H1 (cell line): ENCODE measurements around the gene SLC22A23. TPM values are rescaled to one million over a fixed set of nuclear protein-coding genes. Genes with fewer than 3 reads are reported as not detected.

Experiments used
- CTCF ChIA-PET: fragments of 300-600 bp; sonication (Branson Sonifier 250); formaldehyde crosslinking; loops from one replicate; lab custom pipeline; 2021; ENCODE audit not compliant: partially characterized antibody; lab: Charles Lee
- POLR2A ChIA-PET: fragments of 300-600 bp; sonication (Branson Sonifier 250); formaldehyde crosslinking; loops from one replicate; lab custom pipeline; 2021; ENCODE audit warnings: inconsistent platforms; ENCODE audit not compliant: partially characterized antibody; lab: Charles Lee
- DNase-seq, 2 experiments: peaks; one replicate each; pipeline versions ENCODE4 v3.0.0 to v3.0.0-alpha.2; 2010 to 2022; ENCODE audit warnings: low spot score in 2 of 2, low read depth in 1 of 2, mixed read lengths in 1 of 2
- FAIRE-seq: peaks from 2 replicates; lab custom pipeline; 2011; peaks lifted over from hg19 to GRCh38; lab: Jason Lieb, UNC
- H2AFZ ChIP-seq: 2 replicates; pipeline ENCODE4 v1.8.1; 2012; ENCODE audit warnings: low read length, inconsistent platforms
- H2AK5ac ChIP-seq: 2 replicates; pipeline ENCODE4 v1.6.1; 2013; ENCODE audit warnings: low read depth, low read length
- H2BK120ac ChIP-seq: replicated peaks from 2 replicates; pipeline ENCODE3; 2013; ENCODE audit warnings: low read depth, low read length, inconsistent platforms
- H2BK12ac ChIP-seq: 2 replicates; pipeline ENCODE4 v1.6.1; 2013; ENCODE audit warnings: low read depth, low read length
- H2BK15ac ChIP-seq: 2 replicates; pipeline ENCODE4 v1.6.1; 2013; ENCODE audit warnings: low read length
- H2BK20ac ChIP-seq: 2 replicates; pipeline ENCODE4 v1.6.1; 2013; ENCODE audit warnings: low read length
- H2BK5ac ChIP-seq: 2 replicates; pipeline ENCODE4 v1.6.1; 2013; ENCODE audit warnings: low read depth, low read length
- H3K14ac ChIP-seq: 2 replicates; pipeline ENCODE4 v1.6.1; 2013; ENCODE audit warnings: inconsistent platforms; ENCODE audit not compliant: insufficient read length
- H3K18ac ChIP-seq: 2 replicates; pipeline ENCODE4 v1.6.1; 2013; ENCODE audit warnings: low read length; ENCODE audit errors: extremely low read depth
- H3K23ac ChIP-seq: 2 replicates; pipeline ENCODE4 v1.6.1; 2013; ENCODE audit warnings: inconsistent platforms; ENCODE audit not compliant: insufficient read length
- H3K23me2 ChIP-seq: 2 replicates; pipeline ENCODE4 v1.6.1; 2013; ENCODE audit warnings: low read depth, low read length
- H3K27ac ChIP-seq: 2 replicates; pipeline ENCODE4 v1.6.1; 2011; ENCODE audit warnings: low read depth, low read length, inconsistent platforms
- H3K27me3 ChIP-seq, 4 experiments: replicated peaks in 1 of 4; 1 replicate in 1 of 4; 2 replicates in 3 of 4; pipeline versions ENCODE4 v1.6.1 to v1.8.1; 2011 to 2013; ENCODE audit warnings: low read length in 3 of 4, mild to moderate bottlenecking in 3 of 4, inconsistent platforms in 2 of 4, mixed read lengths in 2 of 4, moderate library complexity in 1 of 4; ENCODE audit not compliant: control insufficient read depth in 3 of 4, insufficient read depth in 3 of 4; ENCODE audit errors: extremely low read depth in 1 of 4
- H3K36me3 ChIP-seq, 4 experiments: 2 replicates each; pipeline versions ENCODE4 v1.6.1 to v1.8.1; 2011 to 2013; ENCODE audit warnings: mild to moderate bottlenecking in 4 of 4, low read length in 3 of 4, moderate library complexity in 2 of 4, control low read depth in 1 of 4, inconsistent platforms in 1 of 4; ENCODE audit not compliant: insufficient read depth in 4 of 4, control insufficient read depth in 2 of 4
- H3K4ac ChIP-seq: replicated peaks from 2 replicates; pipeline ENCODE3; 2013; ENCODE audit warnings: low read length, low read depth, mixed read lengths, inconsistent platforms; ENCODE audit not compliant: insufficient read length
- H3K4me1 ChIP-seq, 4 experiments: replicated peaks in 1 of 4; 1 replicate in 1 of 4; 2 replicates in 3 of 4; pipeline versions ENCODE4 v1.6.1 to v1.8.1; 2011 to 2013; ENCODE audit warnings: low read length in 3 of 4, inconsistent platforms in 2 of 4, mixed read lengths in 1 of 4; ENCODE audit not compliant: insufficient read depth in 4 of 4, control insufficient read depth in 3 of 4
- H3K4me2 ChIP-seq, 2 experiments: 2 replicates each; pipeline versions ENCODE4 v1.6.1 to v1.8.1; 2011 to 2013; ENCODE audit warnings: low read depth in 2 of 2, low read length in 2 of 2, control low read depth in 1 of 2, inconsistent platforms in 1 of 2, mild to moderate bottlenecking in 1 of 2; ENCODE audit not compliant: insufficient read depth in 1 of 2
- H3K4me3 ChIP-seq, 4 experiments: fragments of 200-600, 300-600 bp in 1 of 4; sonication (generic), shearing (Covaris generic), sonication (Bioruptor Twin) in 1 of 4; 2 replicates each; pipeline versions ENCODE4 v1.5.1 to v1.8.1; 2011 to 2016; ENCODE audit warnings: low read length in 4 of 4, low read depth in 3 of 4, control low read depth in 2 of 4, inconsistent platforms in 2 of 4, mild to moderate bottlenecking in 2 of 4, mixed read lengths in 1 of 4, moderate library complexity in 1 of 4; ENCODE audit not compliant: insufficient read depth in 2 of 4; ENCODE audit errors: extremely low read depth in 1 of 4
- H3K56ac ChIP-seq: replicated peaks from 2 replicates; pipeline ENCODE3; 2013; ENCODE audit warnings: low read depth, mild to moderate bottlenecking, mixed read lengths, low read length, inconsistent platforms; ENCODE audit not compliant: insufficient read length
- H3K79me1 ChIP-seq: 2 replicates; pipeline ENCODE4 v1.6.1; 2013; ENCODE audit warnings: low read depth, low read length, control low read depth
- H3K79me2 ChIP-seq, 2 experiments: 2 replicates each; pipeline versions ENCODE4 v1.6.1 to v1.8.1; 2012 to 2013; ENCODE audit warnings: low read length in 2 of 2, mild to moderate bottlenecking in 2 of 2, inconsistent platforms in 1 of 2; ENCODE audit not compliant: insufficient read depth in 2 of 2, control insufficient read depth in 1 of 2
- H3K9ac ChIP-seq, 4 experiments: replicated peaks in 1 of 4; 1 replicate in 1 of 4; 2 replicates in 3 of 4; pipeline versions ENCODE4 v1.6.1 to v1.8.1; 2011 to 2013; ENCODE audit warnings: low read depth in 3 of 4, low read length in 3 of 4, control low read depth in 2 of 4, mild to moderate bottlenecking in 2 of 4, moderate library complexity in 2 of 4, inconsistent platforms in 1 of 4; ENCODE audit errors: extremely low read depth in 1 of 4
- H3K9me3 ChIP-seq, 2 experiments: 2 replicates each; pipeline versions ENCODE4 v1.6.1 to v1.8.1; 2012 to 2013; ENCODE audit warnings: mild to moderate bottlenecking in 2 of 2, moderate library complexity in 2 of 2, control low read depth in 1 of 2, inconsistent platforms in 1 of 2, low read depth in 1 of 2, low read length in 1 of 2, mixed read lengths in 1 of 2; ENCODE audit not compliant: insufficient read depth in 2 of 2
- H4K20me1 ChIP-seq, 2 experiments: replicated peaks in 1 of 2; 2 replicates each; pipeline versions ENCODE3 to v1.8.1; 2011 to 2013; ENCODE audit warnings: inconsistent platforms in 2 of 2, low read length in 2 of 2, mild to moderate bottlenecking in 1 of 2; ENCODE audit not compliant: insufficient read depth in 2 of 2, control insufficient read depth in 1 of 2
- H4K5ac ChIP-seq: 2 replicates; pipeline ENCODE4 v1.6.1; 2013; ENCODE audit warnings: low read length, low read depth, mixed read lengths, inconsistent platforms; ENCODE audit not compliant: insufficient read length
- H4K8ac ChIP-seq: 2 replicates; pipeline ENCODE4 v1.8.0; 2013; ENCODE audit warnings: mild to moderate bottlenecking, moderate library complexity, low read length, inconsistent platforms; ENCODE audit not compliant: insufficient read depth; ENCODE audit errors: extremely low read depth
- H4K91ac ChIP-seq: replicated peaks from 2 replicates; pipeline ENCODE3; 2013; ENCODE audit warnings: low read length, mixed read lengths, inconsistent platforms; ENCODE audit not compliant: insufficient read length
- CHD1 ChIP-seq: IDR thresholded peaks from 2 replicates; pipeline ENCODE4 v1.6.1; 2012; ENCODE audit warnings: low read depth, low read length, improper control_type of control experiment
- CREB1 ChIP-seq: IDR thresholded peaks from 2 replicates; pipeline ENCODE4 v1.6.1; 2012; ENCODE audit warnings: inconsistent platforms
- EGR1 ChIP-seq: IDR thresholded peaks from 2 replicates; pipeline ENCODE4 v1.6.1; 2011; ENCODE audit warnings: low read depth, low read length, borderline replicate concordance
- FOSL1 ChIP-seq: IDR thresholded peaks from 2 replicates; pipeline ENCODE4 v1.6.1; 2011; ENCODE audit warnings: mild to moderate bottlenecking, low read depth, low read length, moderate library complexity; ENCODE audit not compliant: insufficient read depth
- GABPA ChIP-seq: IDR thresholded peaks from 2 replicates; pipeline ENCODE4 v1.6.1; 2011; ENCODE audit warnings: mild to moderate bottlenecking, low read length, moderate library complexity, borderline replicate concordance; ENCODE audit not compliant: insufficient read depth
- KDM4A ChIP-seq: IDR thresholded peaks from one replicate; pipeline ENCODE4 v1.7.1; 2012; ENCODE audit warnings: low read depth, mild to moderate bottlenecking, moderate library complexity, low read length, inconsistent platforms; ENCODE audit not compliant: severe bottlenecking
- MAFK ChIP-seq: IDR thresholded peaks from 2 replicates; pipeline ENCODE4 v1.6.1; 2012; ENCODE audit warnings: low read depth, mild to moderate bottlenecking, improper control_type of control experiment, low read length
- NRF1 ChIP-seq: IDR thresholded peaks from 2 replicates; pipeline ENCODE4 v1.6.1; 2011; ENCODE audit warnings: mild to moderate bottlenecking, low read depth, low read length, improper control_type of control experiment
- POLR2AphosphoS5 ChIP-seq: IDR thresholded peaks from 2 replicates; pipeline ENCODE4 v1.6.1; 2011; ENCODE audit warnings: low read depth, low read length
- SAP30 ChIP-seq: fragments of 300-600 bp; sonication (generic); IDR thresholded peaks from 2 replicates; pipeline ENCODE4 v1.7.1; 2012; ENCODE audit warnings: low read length, moderate library complexity, mild to moderate bottlenecking, inconsistent platforms; ENCODE audit not compliant: insufficient read depth, insufficient replicate concordance
- SP4 ChIP-seq: IDR thresholded peaks from 2 replicates; pipeline ENCODE4 v1.6.1; 2012; ENCODE audit warnings: low read length, inconsistent platforms
- TAF1 ChIP-seq: IDR thresholded peaks from 2 replicates; pipeline ENCODE4 v1.6.1; 2011; ENCODE audit warnings: mild to moderate bottlenecking, low read depth, low read length
- TEAD4 ChIP-seq: IDR thresholded peaks from 2 replicates; pipeline ENCODE4 v1.6.1; 2012; ENCODE audit warnings: low read depth, low read length, inconsistent platforms, mixed read lengths
- ZNF274 ChIP-seq: IDR thresholded peaks from 2 replicates; pipeline ENCODE4 v1.7.0; 2012; ENCODE audit warnings: low read length, borderline replicate concordance; ENCODE audit errors: extremely low read depth
- WGBS, 2 experiments: shearing (Covaris generic) in 1 of 2; methylation state at CpG; one replicate each; pipeline versions ENCODE4 v1.1.6 to v1.1.7; 2013 to 2015; ENCODE audit warnings: low lambda C conversion rate in 2 of 2, mixed read lengths in 2 of 2, inconsistent platforms in 1 of 2, low coverage in 1 of 2, missing lambda C conversion rate in 1 of 2; ENCODE audit not compliant: insufficient replicate concordance in 2 of 2, insufficient coverage in 1 of 2, insufficient read length in 1 of 2; ENCODE audit errors: extremely low coverage in 1 of 2, missing lambda C conversion rate in 1 of 2; 5-methylcytosine and 5-hydroxymethylcytosine counted together
- polyA plus RNA-seq, 7 experiments: library from polyadenylated mRNA; depleted of rRNA in 3 of 7; stranded (reverse) in 5 of 7; unstranded in 2 of 7; fragments of >200 nt in 5 of 7; fragments of 200-250 nt in 2 of 7; gene quantifications; 1 replicate in 5 of 7; 2 replicates in 1 of 7; 4 replicates in 1 of 7; pipeline versions ENCODE4 v1.2.1 to v1.2.3, GENCODE V29; 2011 to 2013; ENCODE audit warnings: missing spikeins in 2 of 7, mixed read lengths in 2 of 7
- total RNA-seq: library from RNA; stranded (reverse); fragmentation: NEBNext Ultra II Directional; extraction: Animal tissue kit (Norgen Biotek cat#: 25700); gene quantifications from 2 replicates; pipeline ENCODE4 v1.2.1, GENCODE V29; 2021

The SLC22A23 gene
- total and polyA plus RNA-seq, 2 of the 8 experiments (the other 6 are each of a cell fraction or from before 2014, with no cell fraction given), result 9.9 to 38.4 TPM

DNA sequence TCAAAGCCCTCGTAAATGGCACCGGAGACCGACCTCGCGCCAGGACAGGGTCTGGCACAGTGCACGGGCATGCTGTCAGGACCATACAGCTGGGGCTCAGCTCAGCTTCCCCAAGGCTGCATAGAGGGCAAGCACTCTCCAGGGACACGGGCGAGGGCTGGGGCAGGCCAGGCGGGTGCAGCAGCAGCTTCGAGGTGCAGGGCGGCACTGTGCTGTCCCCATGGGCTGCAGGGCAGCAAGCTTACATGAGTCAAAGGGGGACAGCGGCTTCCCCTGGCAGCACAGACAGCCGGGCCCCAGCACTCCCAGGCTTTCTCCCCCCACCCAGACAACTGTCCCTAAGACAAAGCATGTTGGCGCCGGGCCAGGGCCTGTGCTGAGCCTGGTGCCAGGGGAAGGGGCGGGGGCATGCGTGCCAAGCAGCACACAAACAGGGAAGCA is 172.4 kb downstream of the SLC22A23 start:
- Histone ChIP-seq H3K27ac (no peak overlapping the region; the same call in 1 of the 2 replicates), H4K8ac (no peak overlapping the region), H2AK5ac (no peak overlapping the region), H2AFZ (no peak overlapping the region), H3K4me3 (no peak overlapping the region), H3K36me3 (peaks cover 0 to 8% (median 2%) of the 10 kb centered on the region in 4 experiments; a peak in 2 of 8 replicates), H4K5ac (no peak overlapping the region), H2BK5ac (no peak overlapping the region; the same call in 1 of the 2 replicates), H4K91ac (no peak overlapping the region), H2BK120ac (no peak overlapping the region), H3K23me2 (no peaks in the 10 kb centered on the region), H3K9ac (no peak overlapping the region), H3K23ac (no peak overlapping the region), H3K56ac (no peak overlapping the region), H3K9me3 (no peaks in the 10 kb centered on the region), H3K4me1 (peaks cover 11 to 15% (median 15%) of the 10 kb centered on the region in 4 experiments), H3K79me1 (no peaks in the 10 kb centered on the region), H3K79me2 (no peaks in the 10 kb centered on the region), H3K4me2 (no peak overlapping the region), H3K27me3 (no peaks in the 10 kb centered on the region), H2BK12ac (no peak overlapping the region), H2BK15ac (0 out of 2 replicates have a peak overlapping the region, but pooled peaks have one; percentile 46), H3K18ac (no peak overlapping the region; the same call in 1 of the 2 replicates), H3K14ac (no peak overlapping the region), H3K4ac (no peak overlapping the region), H4K20me1 (no peaks in the 10 kb centered on the region), H2BK20ac (no peak overlapping the region)
- CTCF ChIA-PET, result interaction anchor here (0.8 to 5.1 kb wide), 5 partner anchors 13 to 284 kb away, joined by 3 to 35 read pairs (median 5); no protein-coding TSS in a partner anchor
- TF ChIP-seq TEAD4, result no peak
- no peak for TF ChIP-seq MAFK
- no peak for TF ChIP-seq CREB1
- TF ChIP-seq TAF1, result no peak
- TF ChIP-seq KDM4A, result no peak
- TF ChIP-seq NRF1, result no peak
- no peak for TF ChIP-seq FOSL1
- TF ChIP-seq EGR1, result no peak
- no peak for TF ChIP-seq CHD1
- no peak for TF ChIP-seq SAP30
- no peak for TF ChIP-seq ZNF274
- no peak for TF ChIP-seq GABPA
- TF ChIP-seq SP4, result no peak
- no peak for TF ChIP-seq POLR2AphosphoS5
- POLR2A ChIA-PET, result interaction anchor here (2.0 kb wide), 1 partner anchor 12 kb away, joined by 4 read pairs; no protein-coding TSS in a partner anchor
- no peak for DNase-seq
- 95% methylated on average over 17 of the region's 17 CpGs; no CpG with 5 or more reads in 1 of the 2 experiments for WGBS, 2 experiments
- no peak for FAIRE-seq
